ENCODE results near the gene DERA.
"Not testable (repeated sequence)": the region's sequence is repeated elsewhere in the genome, so short reads cannot be mapped to it uniquely, and the experiment has no call there.

- TF ChIP-seq, protein P1, sequence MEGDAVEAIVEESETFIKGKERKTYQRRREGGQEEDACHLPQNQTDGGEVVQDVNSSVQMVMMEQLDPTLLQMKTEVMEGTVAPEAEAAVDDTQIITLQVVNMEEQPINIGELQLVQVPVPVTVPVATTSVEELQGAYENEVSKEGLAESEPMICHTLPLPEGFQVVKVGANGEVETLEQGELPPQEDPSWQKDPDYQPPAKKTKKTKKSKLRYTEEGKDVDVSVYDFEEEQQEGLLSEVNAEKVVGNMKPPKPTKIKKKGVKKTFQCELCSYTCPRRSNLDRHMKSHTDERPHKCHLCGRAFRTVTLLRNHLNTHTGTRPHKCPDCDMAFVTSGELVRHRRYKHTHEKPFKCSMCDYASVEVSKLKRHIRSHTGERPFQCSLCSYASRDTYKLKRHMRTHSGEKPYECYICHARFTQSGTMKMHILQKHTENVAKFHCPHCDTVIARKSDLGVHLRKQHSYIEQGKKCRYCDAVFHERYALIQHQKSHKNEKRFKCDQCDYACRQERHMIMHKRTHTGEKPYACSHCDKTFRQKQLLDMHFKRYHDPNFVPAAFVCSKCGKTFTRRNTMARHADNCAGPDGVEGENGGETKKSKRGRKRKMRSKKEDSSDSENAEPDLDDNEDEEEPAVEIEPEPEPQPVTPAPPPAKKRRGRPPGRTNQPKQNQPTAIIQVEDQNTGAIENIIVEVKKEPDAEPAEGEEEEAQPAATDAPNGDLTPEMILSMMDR (IDR thresholded peaks at IDR 0.05), result not testable (repeated sequence)
- not testable (repeated sequence) for TF ChIP-seq POLR2A (IDR thresholded peaks at IDR 0.05)
Observed at GRCh38 chr12:15967053-15967452, 55.9 kb downstream of the DERA start.
